NCI-H226 (cell line): ENCODE data around the gene RIMKLB.
"Not testable (repeated sequence)": the region's sequence is repeated elsewhere in the genome, so short reads cannot be mapped to it uniquely, and the experiment has no call there.

ENCODE experiments used
- DNase-seq: peaks from one replicate; pipeline ENCODE4 v3.0.0-alpha.2; 2015

RIMKLB gene

DNA sequence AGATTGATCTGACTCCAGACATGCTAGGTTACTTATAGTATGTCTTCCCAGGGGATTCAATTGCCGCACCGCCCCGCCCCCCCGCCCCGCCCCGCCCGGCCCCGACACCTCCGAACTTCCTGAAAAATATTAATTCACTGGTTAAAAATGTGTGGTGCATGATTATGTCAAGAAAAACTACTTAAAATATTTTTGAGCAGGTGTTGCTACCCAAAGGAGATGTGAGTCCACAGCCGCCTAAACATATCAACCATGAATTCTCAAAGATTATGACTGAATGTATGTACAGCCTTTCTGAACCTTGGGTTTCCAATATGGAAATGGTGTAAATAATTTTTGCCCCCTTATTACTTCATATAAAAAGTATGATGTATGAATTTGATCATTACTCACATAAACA, 2.7 kb upstream of the RIMKLB start:
- no peak for DNase-seq

GRCh38 chr12:8696442-8697090, 1.2 kb upstream of the RIMKLB start:
- no peak for DNase-seq

- peak; percentile 24 for DNase-seq
These were observed 693 bp upstream of the RIMKLB start for GRCh38 chr12:8697120-8697475.

DNA sequence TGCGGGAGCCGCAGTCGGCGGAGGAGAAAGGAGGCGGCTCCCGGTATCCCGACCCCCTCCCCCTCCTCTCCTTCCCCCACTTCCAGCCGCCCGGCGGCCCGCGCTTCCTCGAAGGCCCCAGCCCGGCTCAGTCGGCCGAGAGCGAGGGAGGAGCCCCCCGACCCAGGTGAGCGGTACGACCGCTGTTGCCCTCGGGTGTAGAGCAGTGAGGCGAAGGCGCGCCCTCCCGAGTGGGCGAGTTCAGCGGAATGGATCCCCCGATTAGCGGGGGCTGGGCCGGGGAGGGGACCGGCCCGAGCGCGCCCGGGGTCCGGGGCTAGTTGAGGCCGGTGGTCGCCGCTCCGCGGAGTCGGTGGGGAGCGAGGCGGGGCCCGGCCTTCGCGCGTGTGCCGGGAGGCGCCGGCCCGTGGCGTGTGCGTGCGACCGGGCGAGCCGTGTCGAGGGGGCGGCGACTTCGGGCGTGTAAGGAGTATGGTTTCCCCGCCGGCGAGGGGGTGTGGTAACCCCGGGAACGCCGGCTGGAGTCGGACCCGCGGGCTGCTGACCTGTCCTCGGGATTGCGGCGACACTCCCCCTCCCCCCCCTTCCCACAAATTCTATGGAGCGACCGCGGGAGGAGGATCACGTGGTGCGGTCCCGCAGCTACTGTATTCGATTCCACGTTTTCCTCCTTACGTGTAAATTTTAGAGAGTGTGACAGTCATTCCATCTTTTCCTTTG, 501 bp downstream of the RIMKLB start:
- peak; percentile 53 for DNase-seq

- no peak for DNase-seq
These were observed 1.1 kb downstream of the RIMKLB start for GRCh38 chr12:8698879-8699278.

- no peak for DNase-seq
These were observed 1.9 kb downstream of the RIMKLB start for GRCh38 chr12:8699714-8700113.

GRCh38 chr12:8701046-8701660, 3.4 kb downstream of the RIMKLB start:
- DNase-seq, result no peak

DNA sequence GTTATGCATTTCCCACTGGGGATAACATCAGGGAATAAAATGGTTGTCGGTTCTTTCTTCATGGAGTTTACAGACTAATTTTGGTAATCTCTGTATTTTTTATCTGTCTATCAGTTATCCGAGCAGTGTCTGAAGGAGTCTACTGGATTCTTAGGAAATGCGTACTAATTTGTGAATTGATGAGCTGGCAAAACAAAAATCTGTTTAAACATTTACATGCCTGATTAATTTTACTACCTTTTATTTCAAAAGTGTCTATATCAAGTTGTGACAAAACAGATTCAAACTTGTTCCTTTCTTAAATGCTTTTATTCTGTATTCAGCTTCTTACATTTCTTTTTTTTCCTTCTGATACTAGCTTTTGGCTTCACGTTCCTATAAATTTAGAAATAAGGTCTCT, 4.4 kb downstream of the RIMKLB start:
- DNase-seq, result no peak

- DNase-seq, result no peak
These were observed 11.5 kb downstream of the RIMKLB start for GRCh38 chr12:8709124-8709830.

- no peak for DNase-seq
These were observed 14.8 kb downstream of the RIMKLB start for GRCh38 chr12:8712572-8712971.

DNA sequence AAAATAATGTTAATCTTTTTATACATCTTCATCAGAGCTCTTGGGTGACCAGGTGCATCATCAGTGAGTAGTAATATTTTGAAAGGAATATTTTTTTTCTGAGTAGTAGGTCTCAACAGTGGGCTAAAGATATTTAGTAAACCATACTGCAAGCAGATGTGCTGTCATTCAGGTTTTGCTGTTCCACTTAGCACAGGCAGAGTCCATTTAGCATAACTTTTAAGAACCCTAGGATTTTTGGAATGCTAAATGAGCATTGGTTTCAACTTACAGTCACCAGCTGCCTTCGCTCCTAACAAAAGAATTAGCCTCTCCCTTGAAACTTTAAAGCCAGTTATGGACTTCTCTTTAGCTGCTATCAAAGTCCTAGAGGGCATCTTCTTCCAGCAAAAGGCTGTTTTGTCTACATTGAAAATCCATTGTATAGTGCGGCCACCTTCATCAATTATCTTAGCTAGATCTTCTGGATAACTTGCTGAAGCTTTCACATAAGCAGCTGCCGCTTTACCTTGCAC, 24.6 kb downstream of the RIMKLB start:
- DNase-seq, result no peak

GRCh38 chr12:8734873-8735381, 37.1 kb downstream of the RIMKLB start:
- no peak for DNase-seq

DNA sequence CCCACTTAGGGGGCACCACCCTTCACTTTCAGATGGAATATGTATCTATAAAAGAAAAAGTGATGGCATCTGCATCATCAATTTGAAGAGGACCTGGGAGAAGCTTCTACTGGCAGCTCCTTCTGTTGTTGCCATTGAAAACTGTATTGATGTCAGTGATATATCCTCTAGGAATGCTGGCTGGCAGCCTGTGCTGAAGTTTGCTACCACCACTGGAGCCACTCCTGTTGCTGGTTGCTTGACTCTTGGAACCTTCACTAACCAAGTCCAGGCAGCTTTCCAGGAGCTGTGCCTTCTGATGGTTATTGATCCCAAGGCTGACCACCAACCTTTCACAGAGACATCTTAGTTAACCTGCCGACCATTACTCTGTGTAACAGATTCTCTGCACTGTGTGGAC, 44.7 kb downstream of the RIMKLB start:
- DNase-seq, result peak; percentile 15

DNA sequence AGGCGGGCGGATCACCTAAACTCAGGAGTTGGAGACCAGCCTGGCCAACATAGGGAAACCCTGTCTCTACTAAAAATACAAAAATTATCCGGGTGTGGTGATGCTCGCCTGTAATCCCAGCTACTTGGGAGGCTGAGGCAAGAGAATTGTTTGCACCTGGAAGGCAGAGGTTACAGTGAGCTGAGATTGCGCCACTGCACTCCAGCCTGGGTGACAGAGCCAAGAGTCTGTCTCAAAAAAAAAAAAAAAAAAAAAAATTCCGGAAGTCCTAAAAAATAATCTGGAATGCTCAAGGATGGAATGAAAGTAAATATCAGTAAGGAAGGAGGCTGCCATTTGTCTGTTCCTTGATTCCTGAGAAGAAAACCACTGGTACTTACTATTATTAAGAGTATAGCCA, 45.3 kb downstream of the RIMKLB start:
- not testable (repeated sequence) for DNase-seq

GRCh38 chr12:8745631-8746030, 47.8 kb downstream of the RIMKLB start:
- DNase-seq, result not testable (repeated sequence)

GRCh38 chr12:8746046-8746445, 48.3 kb downstream of the RIMKLB start:
- no peak for DNase-seq

- not testable (repeated sequence) for DNase-seq
These were observed 62.3 kb downstream of the RIMKLB start for GRCh38 chr12:8760076-8760475.

GRCh38 chr12:8762701-8763100, 64.9 kb downstream of the RIMKLB start:
- not testable (repeated sequence) for DNase-seq

GRCh38 chr12:8766121-8766520, 68.3 kb downstream of the RIMKLB start:
- not testable (repeated sequence) for DNase-seq

DNA sequence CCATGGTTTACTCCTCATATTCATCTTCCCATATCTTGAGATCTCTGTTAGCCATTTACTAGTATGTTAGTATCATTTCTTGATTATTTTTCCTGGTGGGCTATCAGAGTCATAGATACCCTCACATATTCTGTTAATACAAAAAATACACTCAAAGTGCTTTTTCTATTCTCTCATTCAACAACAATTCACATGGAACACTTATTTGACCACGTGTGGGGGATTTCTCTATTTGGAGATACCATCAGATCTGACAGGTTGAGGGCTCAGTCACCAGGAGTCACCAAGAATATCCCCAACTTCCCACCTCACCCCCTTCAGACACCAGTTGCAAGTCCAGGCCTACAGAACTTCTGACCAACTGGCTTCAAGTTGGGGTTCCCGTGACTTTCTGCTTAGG, 72.7 kb downstream of the RIMKLB start:
- no peak for DNase-seq

- DNase-seq, result peak; percentile 4
These were observed 73.3 kb downstream of the RIMKLB start for GRCh38 chr12:8771072-8771471.

DNA sequence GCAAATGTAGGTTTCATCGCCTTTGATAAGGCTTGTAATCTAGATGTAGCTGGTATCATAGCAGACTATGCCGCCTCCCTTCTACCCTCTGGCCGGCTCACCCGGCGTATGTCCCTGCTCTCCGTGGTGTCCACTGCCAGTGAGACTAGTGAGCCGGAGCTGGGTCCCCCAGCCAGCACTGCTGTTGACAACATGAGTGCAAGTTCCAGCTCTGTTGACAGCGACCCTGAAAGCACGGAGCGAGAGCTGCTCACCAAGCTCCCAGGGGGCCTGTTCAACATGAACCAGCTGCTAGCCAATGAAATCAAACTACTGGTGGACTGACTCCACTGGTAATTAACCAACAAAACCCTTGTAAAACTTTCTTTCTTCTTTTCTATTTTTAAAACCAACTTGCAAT, 75.7 kb downstream of the RIMKLB start:
- no peak for DNase-seq

DNA sequence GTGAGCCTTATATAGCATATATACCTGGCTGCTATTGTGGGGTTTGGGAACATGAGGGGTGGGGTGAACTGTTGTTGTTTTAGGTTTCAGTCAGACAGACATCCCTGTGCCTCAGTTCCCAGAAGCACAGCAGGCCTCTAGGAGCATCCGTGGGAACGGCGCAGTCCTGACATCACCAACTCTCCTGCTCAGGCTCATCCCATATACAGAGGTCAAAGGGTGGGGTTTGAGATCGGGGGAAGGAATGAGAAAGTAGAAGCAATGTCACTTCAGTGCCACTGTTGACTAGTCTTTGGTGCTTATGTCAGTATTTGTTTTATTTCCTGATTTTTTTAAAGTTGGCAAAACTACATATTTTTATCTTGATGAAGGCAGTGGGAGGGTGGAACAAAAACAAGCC, 81.5 kb downstream of the RIMKLB start:
- no peak for DNase-seq
